PC-3 (cell line): ENCODE results near the gene ENPP7. TPM values are rescaled to one million over a fixed set of nuclear protein-coding genes. Genes with fewer than 3 reads are reported as not detected.
A peak's percentile ranks its signal among the peaks of the same experiment; 100 is the strongest.

Experiments
- ATAC-seq: fragments of 200-7000 bp; cut with Tn5 transposase; 2 replicates; pipeline ENCODE4 v1.9.1; 2020; ENCODE audit warnings: mild to moderate bottlenecking, moderate library complexity
- BruUV-seq: library from RNA; stranded (reverse); fragments of 400-500 nt; replicated peaks from 2 replicates; lab custom pipeline; 2021; lab: Mats Ljungman, UMichigan
- CTCF ChIA-PET: fragments of 300-600 bp; sonication (Branson Sonifier 250); formaldehyde crosslinking; loops from one replicate; lab custom pipeline; 2022; ENCODE audit warnings: antibody characterized with exemption; lab: Charles Lee
- POLR2A ChIA-PET: fragments of 300-600 bp; sonication (Branson Sonifier 250); formaldehyde crosslinking; loops from one replicate; lab custom pipeline; 2022; ENCODE audit warnings: antibody characterized with exemption; ENCODE audit not compliant: unreplicated experiment; lab: Charles Lee
- DNase-seq: peaks from one replicate; pipeline ENCODE4 v3.0.0-alpha.2; 2015
- H2AFZ ChIP-seq: fragments of 300-600 bp; sonication (generic); 2 replicates; pipeline ENCODE4 v1.6.0; 2016; ENCODE audit warnings: antibody characterized with exemption, low read length
- H3F3A ChIP-seq: fragments of 300-600 bp; sonication (generic); one replicate; pipeline ENCODE4 v1.6.0; 2017; ENCODE audit warnings: antibody characterized with exemption, low read length, control low read depth, mild to moderate bottlenecking; ENCODE audit not compliant: unreplicated experiment
- H3K27ac ChIP-seq: fragments of 300-600 bp; sonication (generic); 2 replicates; pipeline ENCODE4 v1.5.1; 2016; ENCODE audit warnings: mild to moderate bottlenecking, low read length
- H3K27me3 ChIP-seq: fragments of 300-600 bp; sonication (generic); 2 replicates; pipeline ENCODE4 v1.6.1; 2016; ENCODE audit warnings: low read length, mixed read lengths
- H3K36me3 ChIP-seq: fragments of 300-600 bp; sonication (generic); 2 replicates; pipeline ENCODE4 v1.6.1; 2016; ENCODE audit warnings: low read depth, mixed run types, low read length, mixed read lengths
- H3K4me1 ChIP-seq: fragments of 300-600 bp; sonication (generic); 2 replicates; pipeline ENCODE4 v1.5.1; 2016; ENCODE audit warnings: low read length; ENCODE audit not compliant: insufficient read depth
- H3K4me2 ChIP-seq: fragments of 300-600 bp; sonication (generic); 2 replicates; pipeline ENCODE4 v1.6.0; 2016; ENCODE audit warnings: low read length
- H3K4me3 ChIP-seq: fragments of 300-600 bp; sonication (generic); 2 replicates; pipeline ENCODE4 v1.5.1; 2016; ENCODE audit warnings: mild to moderate bottlenecking, low read length, mixed read lengths
- H3K79me2 ChIP-seq: fragments of 300-600 bp; sonication (generic); 2 replicates; pipeline ENCODE4 v1.6.1; 2017; ENCODE audit warnings: low read length, mixed read lengths
- H3K9ac ChIP-seq: fragments of 300-600 bp; sonication (generic); 2 replicates; pipeline ENCODE4 v1.6.0; 2016; ENCODE audit warnings: mild to moderate bottlenecking, low read length
- H3K9me2 ChIP-seq: fragments of 300-600 bp; sonication (generic); replicated peaks from 2 replicates; pipeline ENCODE4 v1.6.1; 2016; ENCODE audit warnings: mixed run types, low read length, mixed read lengths
- H3K9me3 ChIP-seq: fragments of 300-600 bp; sonication (generic); 2 replicates; pipeline ENCODE4 v1.6.1; 2016; ENCODE audit warnings: low read length, mixed read lengths
- H4K20me1 ChIP-seq: fragments of 300-600 bp; sonication (generic); 2 replicates; pipeline ENCODE4 v1.6.1; 2016; ENCODE audit warnings: low read length, mixed read lengths
- EZH2 ChIP-seq: fragments of 300-600 bp; sonication (generic); IDR thresholded peaks from one replicate; pipeline ENCODE4 v1.6.1; 2017; ENCODE audit warnings: antibody characterized with exemption, mild to moderate bottlenecking, low read length; ENCODE audit not compliant: unreplicated experiment
- EZH2phosphoT487 ChIP-seq: fragments of 300-600 bp; sonication (generic); IDR thresholded peaks from 2 replicates; pipeline ENCODE4 v1.6.1; 2018; ENCODE audit warnings: mild to moderate bottlenecking, antibody characterized with exemption, low read length, borderline replicate concordance
- intact Hi-C: fragments of 100-400 bp; cut with micrococcal nuclease; formaldehyde crosslinking; loops from 2 replicates; pipeline ENCODE4 v1.9.0; 2023
- total RNA-seq: library from RNA; depleted of rRNA; stranded (reverse); fragments of >200 nt; gene quantifications from 2 replicates; pipeline ENCODE4 v1.2.3, GENCODE V29; 2014
- TF ChIP-seq, protein P1 (sequence below): fragments of 300-600 bp; sonication (generic); conservative IDR thresholded peaks from 2 replicates; pipeline ENCODE4 v1.5.1; 2017; ENCODE audit warnings: antibody characterized with exemption, low read depth, mild to moderate bottlenecking, low read length

Gene ENPP7
- total RNA-seq, 1 experiment from 2014 or later = not detected

DNA sequence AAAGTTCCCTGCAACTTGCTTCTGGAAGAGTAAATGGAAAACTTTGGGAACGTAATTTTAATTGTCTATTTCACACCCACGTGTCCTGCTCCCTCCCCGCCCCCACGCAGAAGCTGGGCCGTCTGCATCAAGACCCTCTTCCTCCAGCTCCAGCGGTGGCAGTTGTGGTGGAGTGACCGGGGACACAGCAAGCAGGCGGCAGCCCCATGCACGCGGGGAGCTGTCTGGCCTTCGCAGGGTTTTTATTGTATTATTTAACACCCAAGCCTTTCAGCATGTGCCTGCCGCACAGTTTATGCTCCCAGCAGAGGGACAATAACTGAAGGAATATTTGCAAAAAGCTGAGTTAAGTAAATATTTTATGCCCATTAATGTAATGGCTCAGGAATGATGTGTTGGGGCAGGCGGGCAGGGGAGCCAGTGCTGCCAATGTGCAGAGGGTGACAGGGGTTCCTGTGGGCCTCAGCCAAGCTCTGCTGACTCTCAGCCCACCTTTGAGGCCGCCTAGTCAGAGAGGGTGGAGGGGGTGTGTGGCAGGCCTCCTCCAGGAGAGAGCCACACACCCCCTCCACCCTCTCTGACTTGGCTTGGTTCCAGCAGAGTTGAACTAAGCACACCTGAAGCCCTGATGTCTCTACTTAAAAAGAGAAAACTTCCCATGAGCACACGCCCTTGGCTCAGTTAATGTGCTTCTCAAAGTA lies 32.4 kb upstream of the ENPP7 start:
- intact Hi-C loops = no loop called here
- Histone ChIP-seq H3K9ac (no peak overlapping the region), H3F3A (no peaks in the 10 kb centered on the region), H3K9me2 (no peaks in the 10 kb centered on the region), H3K9me3 (no peaks in the 10 kb centered on the region), H3K79me2 (no peaks in the 10 kb centered on the region), H3K27ac (no peak overlapping the region), H3K4me3 (no peak overlapping the region), H3K4me1 (peaks cover 9% of the 10 kb centered on the region; the same call in 1 of the 2 replicates), H3K27me3 (peaks cover 46% of the 10 kb centered on the region), H4K20me1 (no peaks in the 10 kb centered on the region), H3K36me3 (no peaks in the 10 kb centered on the region), H2AFZ (no peak overlapping the region), H3K4me2 (no peak overlapping the region; the same call in 1 of the 2 replicates)
- ATAC-seq (peak; percentile 52), DNase-seq (peak; percentile 26)
- no TSS peak for BruUV-seq
- CTCF ChIA-PET = interaction anchor here (0.5 kb wide), 1 partner anchor 9 kb away, joined by 4 read pairs; no protein-coding TSS in a partner anchor
- POLR2A ChIA-PET = no interaction called here
- TF ChIP-seq EZH2 = no peak
- TF ChIP-seq EZH2phosphoT487 = no peak
- TF ChIP-seq, protein P1, sequence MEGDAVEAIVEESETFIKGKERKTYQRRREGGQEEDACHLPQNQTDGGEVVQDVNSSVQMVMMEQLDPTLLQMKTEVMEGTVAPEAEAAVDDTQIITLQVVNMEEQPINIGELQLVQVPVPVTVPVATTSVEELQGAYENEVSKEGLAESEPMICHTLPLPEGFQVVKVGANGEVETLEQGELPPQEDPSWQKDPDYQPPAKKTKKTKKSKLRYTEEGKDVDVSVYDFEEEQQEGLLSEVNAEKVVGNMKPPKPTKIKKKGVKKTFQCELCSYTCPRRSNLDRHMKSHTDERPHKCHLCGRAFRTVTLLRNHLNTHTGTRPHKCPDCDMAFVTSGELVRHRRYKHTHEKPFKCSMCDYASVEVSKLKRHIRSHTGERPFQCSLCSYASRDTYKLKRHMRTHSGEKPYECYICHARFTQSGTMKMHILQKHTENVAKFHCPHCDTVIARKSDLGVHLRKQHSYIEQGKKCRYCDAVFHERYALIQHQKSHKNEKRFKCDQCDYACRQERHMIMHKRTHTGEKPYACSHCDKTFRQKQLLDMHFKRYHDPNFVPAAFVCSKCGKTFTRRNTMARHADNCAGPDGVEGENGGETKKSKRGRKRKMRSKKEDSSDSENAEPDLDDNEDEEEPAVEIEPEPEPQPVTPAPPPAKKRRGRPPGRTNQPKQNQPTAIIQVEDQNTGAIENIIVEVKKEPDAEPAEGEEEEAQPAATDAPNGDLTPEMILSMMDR = no peak

DNA sequence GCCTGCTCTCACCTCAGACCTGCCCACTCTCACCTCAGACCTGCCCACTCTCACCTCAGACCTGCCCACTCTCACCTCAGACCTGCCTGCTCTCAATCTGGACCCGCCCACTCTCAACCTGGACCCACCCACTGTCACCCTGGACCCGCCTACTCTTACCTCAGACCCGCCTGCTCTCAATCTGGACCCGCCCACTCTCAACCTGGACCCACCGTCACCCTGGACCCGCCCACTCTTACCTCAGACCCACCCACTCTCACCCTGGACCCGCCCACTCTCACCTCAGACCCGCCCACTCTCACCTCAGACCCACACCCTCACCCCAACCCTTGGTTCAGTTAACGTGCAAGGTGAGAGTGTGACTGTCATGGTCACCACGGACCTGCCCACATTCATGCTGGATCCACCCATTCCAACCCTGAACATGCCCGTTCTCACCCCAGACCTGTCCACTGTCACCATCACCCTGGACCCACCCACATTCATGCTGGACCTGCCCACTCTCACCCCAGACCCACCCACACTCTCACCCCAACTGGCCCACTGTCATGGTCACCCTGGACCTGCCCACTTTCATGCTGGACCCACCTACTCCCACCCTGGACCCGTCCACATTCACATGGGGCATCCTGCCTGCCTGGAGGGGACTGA lies 31.2 kb upstream of the ENPP7 start:
- H3K36me3 ChIP-seq = no peaks in the 10 kb centered on the region
- no peak overlapping the region for H3K27ac ChIP-seq
- POLR2A ChIA-PET = no interaction called here
- H3K4me3 ChIP-seq = no peak overlapping the region
- H4K20me1 ChIP-seq = no peaks in the 10 kb centered on the region
- H3K79me2 ChIP-seq = no peaks in the 10 kb centered on the region
- no peaks in the 10 kb centered on the region for H3K9me3 ChIP-seq
- no peaks in the 10 kb centered on the region for H3F3A ChIP-seq
- no peaks in the 10 kb centered on the region for H3K9me2 ChIP-seq
- no peak overlapping the region for H3K4me2 ChIP-seq
- TF ChIP-seq, protein P1 = no peak
- TF ChIP-seq EZH2phosphoT487 (no peak), EZH2 (no peak)
- H2AFZ ChIP-seq = no peak overlapping the region
- no peak for ATAC-seq
- no peak overlapping the region for H3K9ac ChIP-seq
- CTCF ChIA-PET = no interaction called here
- peaks cover 9% of the 10 kb centered on the region; the same call in 1 of the 2 replicates for H3K4me1 ChIP-seq
- H3K27me3 ChIP-seq = peaks cover 37% of the 10 kb centered on the region
- intact Hi-C loops = no loop called here
- BruUV-seq = no TSS peak
- no peak for DNase-seq

DNA sequence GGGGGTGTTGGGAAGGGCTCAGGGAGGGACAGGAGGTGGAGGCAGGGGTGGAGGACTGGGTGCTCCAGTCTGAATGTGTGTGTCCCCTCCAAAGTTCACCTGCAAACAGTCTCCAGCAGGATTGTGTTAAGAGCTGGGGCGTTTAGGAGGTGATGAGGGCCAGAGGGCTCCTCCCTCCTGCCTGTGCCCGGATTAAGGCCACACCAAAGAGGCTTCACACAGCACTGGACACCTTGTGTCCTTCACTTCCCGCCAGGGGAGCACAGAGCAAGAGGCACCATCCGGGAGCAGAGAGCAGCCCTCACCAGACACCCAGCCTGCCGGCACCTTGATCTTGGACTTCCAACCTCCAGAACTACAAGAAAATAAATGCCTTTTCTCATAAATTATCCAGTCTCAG lies 30.2 kb upstream of the ENPP7 start:
- CTCF ChIA-PET = no interaction called here
- Histone ChIP-seq H3K4me3 (no peak overlapping the region), H4K20me1 (no peaks in the 10 kb centered on the region), H3K36me3 (no peaks in the 10 kb centered on the region), H3K4me2 (no peak overlapping the region), H3K9ac (no peak overlapping the region), H3K4me1 (peaks cover 9% of the 10 kb centered on the region; the same call in 1 of the 2 replicates), H3K9me2 (no peaks in the 10 kb centered on the region), H3K9me3 (no peaks in the 10 kb centered on the region), H2AFZ (no peak overlapping the region), H3K27ac (no peak overlapping the region), H3K27me3 (peaks cover 29% of the 10 kb centered on the region), H3F3A (no peaks in the 10 kb centered on the region), H3K79me2 (no peaks in the 10 kb centered on the region)
- no TSS peak for BruUV-seq
- DNase-seq (no peak), ATAC-seq (no peak)
- POLR2A ChIA-PET = no interaction called here
- TF ChIP-seq EZH2 = no peak
- TF ChIP-seq EZH2phosphoT487 = no peak
- TF ChIP-seq, protein P1 = no peak
- intact Hi-C loops = no loop called here
